NCI-H446 treated with DMSO at 0.1 percent for 48 hours (cell line): ENCODE results near the gene DNAJC19.
"Not testable (repeated sequence)": the region's sequence is repeated elsewhere in the genome, so short reads cannot be mapped to it uniquely, and the experiment has no call there.

Source experiments
- DNase-seq: peaks from one replicate; lab custom pipeline; 2025; lab: John Stamatoyannopoulos, UW

The DNAJC19 gene

GRCh38 chr3:180989291-180990163 is at the start of gene DNAJC19:
DNAJC19 (minus strand) TSS chr3:180989736; CDS start chr3:180989602, 134 bp downstream.
- peak; percentile 93 for DNase-seq

GRCh38 chr3:181030948-181031347 is 41.4 kb upstream of the DNAJC19 start:
- DNase-seq = no peak

GRCh38 chr3:181025204-181025603 is 35.7 kb upstream of the DNAJC19 start:
- no peak for DNase-seq

- no peak for DNase-seq
Observed at GRCh38 chr3:181017690-181018089, 28.2 kb upstream of the DNAJC19 start.

- DNase-seq = no peak
Observed at GRCh38 chr3:181009225-181009624, 19.7 kb upstream of the DNAJC19 start.

- no peak for DNase-seq
Observed at GRCh38 chr3:181008796-181009195, 19.3 kb upstream of the DNAJC19 start.

- DNase-seq = no peak
Observed at GRCh38 chr3:181007262-181007661, 17.7 kb upstream of the DNAJC19 start.

GRCh38 chr3:181006541-181006940 is 17.0 kb upstream of the DNAJC19 start:
- DNase-seq = no peak

GRCh38 chr3:181003469-181003868 is 13.9 kb upstream of the DNAJC19 start:
- not testable (repeated sequence) for DNase-seq

- DNase-seq = not testable (repeated sequence)
Observed at GRCh38 chr3:181002331-181002730, 12.8 kb upstream of the DNAJC19 start.

- no peak for DNase-seq
Observed at GRCh38 chr3:180996415-180996932, 6.9 kb upstream of the DNAJC19 start.

GRCh38 chr3:180990505-180990904 is 969 bp upstream of the DNAJC19 start:
- no peak for DNase-seq

GRCh38 chr3:180987344-180987743 is 2.2 kb downstream of the DNAJC19 start:
- DNase-seq = no peak

GRCh38 chr3:180986366-180986765 is 3.2 kb downstream of the DNAJC19 start:
- not testable (repeated sequence) for DNase-seq

GRCh38 chr3:180983136-180983535 is 6.4 kb downstream of the DNAJC19 start:
- no peak for DNase-seq

GRCh38 chr3:180981912-180982311 is 7.6 kb downstream of the DNAJC19 start:
- no peak for DNase-seq

- no peak for DNase-seq
Observed at GRCh38 chr3:180980611-180981010, 8.9 kb downstream of the DNAJC19 start.

- DNase-seq = no peak
Observed at GRCh38 chr3:180979961-180980360, 9.6 kb downstream of the DNAJC19 start.

- DNase-seq = no peak
Observed at GRCh38 chr3:180977498-180977897, 12.0 kb downstream of the DNAJC19 start.

GRCh38 chr3:180974286-180974685 is 15.2 kb downstream of the DNAJC19 start:
- no peak for DNase-seq

- no peak for DNase-seq
Observed at GRCh38 chr3:180973543-180973942, 16.0 kb downstream of the DNAJC19 start.

GRCh38 chr3:180970931-180971330 is 18.6 kb downstream of the DNAJC19 start:
- no peak for DNase-seq

- no peak for DNase-seq
Observed at GRCh38 chr3:180962530-180962929, 27.0 kb downstream of the DNAJC19 start.

- no peak for DNase-seq
Observed at GRCh38 chr3:180961552-180961951, 28.0 kb downstream of the DNAJC19 start.
